Stimulated activated CD4-positive, alpha-beta T cell treated with anti-CD3 and anti-CD28 coated beads, Interleukin-2, amount 100 ng/mL, for 24 hours (primary cell): ENCODE data around the gene KRTAP10-9.
"Not testable (repeated sequence)": the region's sequence is repeated elsewhere in the genome, so short reads cannot be mapped to it uniquely, and the experiment has no call there.

Source experiments
- DNase-seq, 2 donors: peaks; one replicate each; pipeline ENCODE4 v3.0.0-alpha.2; 2020

Gene KRTAP10-9

GRCh38 chr21:44644878-44645277 lies 18.0 kb downstream of the KRTAP10-9 start:
- no peak for DNase-seq

DNA sequence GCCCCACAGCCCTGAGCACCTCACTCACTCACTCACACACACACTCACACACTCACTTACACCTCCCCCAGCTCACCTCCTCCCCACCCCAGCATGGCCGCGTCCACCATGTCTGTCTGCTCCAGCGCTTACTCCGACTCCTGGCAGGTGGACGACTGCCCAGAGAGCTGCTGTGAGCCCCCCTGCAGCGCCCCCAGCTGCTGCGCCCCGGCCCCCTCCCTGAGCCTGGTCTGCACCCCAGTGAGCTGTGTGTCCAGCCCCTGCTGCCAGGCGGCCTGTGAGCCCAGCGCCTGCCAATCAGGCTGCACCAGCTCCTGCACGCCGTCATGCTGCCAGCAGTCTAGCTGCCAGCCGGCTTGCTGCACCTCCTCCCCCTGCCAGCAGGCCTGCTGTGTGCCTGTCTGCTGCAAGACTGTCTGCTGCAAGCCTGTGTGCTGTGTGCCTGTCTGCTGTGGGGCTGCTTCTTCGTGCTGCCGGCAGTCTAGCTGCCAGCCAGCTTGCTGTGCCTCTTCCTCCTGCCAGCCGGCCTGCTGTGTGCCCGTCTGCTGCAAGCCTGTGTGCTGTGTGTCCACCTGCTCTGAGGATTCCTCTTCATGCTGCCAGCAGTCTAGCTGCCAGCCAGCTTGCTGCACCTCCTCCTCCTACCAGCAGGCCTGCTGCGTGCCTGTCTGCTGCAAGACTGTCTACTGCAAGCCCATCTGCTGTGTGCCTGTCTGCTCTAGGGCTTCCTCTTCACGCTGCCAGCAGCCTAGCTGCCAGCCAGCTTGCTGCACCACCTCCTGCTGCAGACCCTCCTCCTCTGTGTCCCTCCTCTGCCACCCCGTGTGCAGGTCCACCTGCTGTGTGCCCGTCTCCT lies 19.7 kb downstream of the KRTAP10-9 start, which contains the start of gene KRTAP10-11:
Gene KRTAP10-11, plus strand, starts transcription at position 49 of the 856 bp plus-strand sequence. Its CDS starts 45 bp downstream, at position 94.
- not testable (repeated sequence) for DNase-seq

GRCh38 chr21:44647222-44647552 lies 20.3 kb downstream of the KRTAP10-9 start:
- no peak for DNase-seq

DNA sequence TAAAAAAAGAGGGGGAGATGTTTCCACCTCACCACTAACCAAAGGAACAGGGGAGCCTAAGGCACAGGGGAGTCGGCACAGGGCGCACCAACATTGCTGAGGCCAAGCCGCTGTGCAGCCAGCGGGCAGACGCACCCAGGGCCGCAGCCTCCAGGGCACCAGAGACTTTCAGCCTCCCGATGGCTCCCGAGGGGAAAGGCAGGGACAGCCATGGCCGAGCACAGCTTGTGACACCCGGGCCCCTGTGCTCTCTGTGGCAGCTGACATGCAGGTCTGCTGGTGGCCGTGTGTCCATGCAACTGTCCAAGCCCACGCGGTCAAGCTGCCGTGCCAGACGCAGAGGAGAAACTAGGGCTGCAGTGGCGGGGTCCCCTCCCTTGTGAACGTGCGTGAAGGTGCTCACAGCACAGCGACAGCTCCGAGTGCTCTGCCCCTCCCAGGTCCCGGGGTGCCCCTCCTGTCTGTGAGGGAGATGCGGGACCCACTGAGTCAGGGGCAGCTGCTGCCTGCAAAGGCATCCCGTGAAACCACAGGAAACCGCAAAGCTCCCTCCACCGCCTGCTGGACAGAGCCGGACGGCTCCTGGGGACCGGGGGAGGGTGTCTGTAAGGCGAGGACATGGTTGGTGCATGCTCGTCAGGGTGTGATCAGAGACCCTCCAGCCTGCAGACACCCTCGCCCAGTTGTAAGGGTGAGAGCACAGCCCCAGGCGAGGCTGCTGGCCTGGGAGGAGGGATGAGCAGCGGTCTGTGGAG lies 21.8 kb downstream of the KRTAP10-9 start:
- no peak for DNase-seq

GRCh38 chr21:44649521-44650100 lies 22.7 kb downstream of the KRTAP10-9 start:
- no peak for DNase-seq

DNA sequence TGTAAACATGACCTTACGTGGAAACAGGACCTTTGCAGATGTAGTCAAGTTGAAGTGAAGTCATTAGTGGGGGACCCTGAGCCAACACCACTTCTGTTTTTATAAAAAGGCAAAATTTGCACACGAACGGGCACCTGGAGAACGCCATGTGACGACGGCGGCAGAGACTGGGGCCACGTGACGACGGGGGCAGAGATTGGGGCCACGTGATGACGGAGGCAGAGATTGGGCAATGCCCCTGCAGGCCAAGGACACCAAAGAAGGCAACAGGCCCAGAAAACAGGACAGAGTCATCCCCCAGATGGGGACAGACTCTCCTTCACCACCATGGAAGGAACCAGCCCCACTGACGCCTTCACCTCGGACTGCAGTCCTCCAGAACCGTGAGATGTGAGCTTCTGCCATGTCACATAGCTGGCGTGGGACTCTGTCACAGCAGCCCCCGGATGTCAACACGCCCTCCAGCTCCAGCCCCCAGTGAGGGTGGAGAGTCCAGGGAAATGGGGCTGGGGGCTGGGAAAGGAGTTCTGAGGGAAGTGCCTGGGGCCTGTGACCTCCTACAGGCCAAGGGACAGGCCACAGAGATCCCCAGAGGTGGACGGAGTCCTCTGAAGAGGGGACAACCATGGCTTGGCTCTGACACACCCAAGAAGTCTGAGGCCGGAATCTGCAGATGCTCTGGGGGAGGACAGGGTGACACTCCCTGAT lies 23.5 kb downstream of the KRTAP10-9 start:
- no peak for DNase-seq

- no peak for DNase-seq
Measured at GRCh38 chr21:44650973-44651675, 24.2 kb downstream of the KRTAP10-9 start.

DNA sequence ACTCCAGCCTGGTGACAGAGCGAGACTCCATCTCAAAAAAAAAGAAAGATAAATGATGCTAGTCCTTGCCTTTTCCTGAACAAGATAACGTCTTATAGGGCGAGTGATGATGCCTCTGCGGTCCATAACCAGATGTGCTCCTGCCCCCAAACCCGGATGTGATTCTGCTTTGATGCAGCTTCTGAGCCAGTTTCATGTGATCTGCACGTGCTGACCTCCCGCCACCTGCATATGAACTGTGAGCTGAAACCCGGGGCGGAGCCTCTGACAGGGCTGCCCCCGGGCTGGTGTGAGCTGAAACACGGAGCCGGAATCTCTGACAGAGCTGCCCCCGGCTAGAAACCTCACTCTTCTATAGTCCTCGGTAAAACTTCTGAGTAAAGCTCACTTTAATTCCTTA lies 26.2 kb downstream of the KRTAP10-9 start:
- no peak for DNase-seq

GRCh38 chr21:44653656-44654575 lies 27.0 kb downstream of the KRTAP10-9 start:
- DNase-seq, result peak; percentile 14 to 40

- DNase-seq, result no peak
Measured at GRCh38 chr21:44654576-44655175, 27.8 kb downstream of the KRTAP10-9 start, which contains the start of gene KRTAP12-4. Gene KRTAP12-4, minus strand, starts transcription at chr21:44654659. Its CDS starts 45 bp downstream, at chr21:44654614.

DNA sequence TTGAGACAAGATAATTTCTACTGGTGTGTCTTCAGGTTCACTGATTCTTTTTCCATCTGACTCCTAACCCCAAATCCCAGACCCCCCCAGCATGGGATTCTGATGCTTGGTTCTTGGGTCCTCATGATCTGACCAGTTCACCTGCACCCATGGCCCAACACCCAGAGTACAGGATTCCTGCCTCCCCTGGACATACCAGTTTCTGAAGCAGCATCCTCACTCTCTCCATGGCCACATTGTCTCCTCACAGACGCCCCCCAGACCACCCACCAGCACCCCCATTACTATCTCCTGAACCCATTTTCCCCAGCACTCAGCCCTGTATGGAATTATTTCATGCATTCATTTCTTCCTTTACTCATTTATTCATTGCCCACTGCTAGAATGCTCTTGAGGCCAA lies 30.0 kb downstream of the KRTAP10-9 start:
- no peak for DNase-seq

DNA sequence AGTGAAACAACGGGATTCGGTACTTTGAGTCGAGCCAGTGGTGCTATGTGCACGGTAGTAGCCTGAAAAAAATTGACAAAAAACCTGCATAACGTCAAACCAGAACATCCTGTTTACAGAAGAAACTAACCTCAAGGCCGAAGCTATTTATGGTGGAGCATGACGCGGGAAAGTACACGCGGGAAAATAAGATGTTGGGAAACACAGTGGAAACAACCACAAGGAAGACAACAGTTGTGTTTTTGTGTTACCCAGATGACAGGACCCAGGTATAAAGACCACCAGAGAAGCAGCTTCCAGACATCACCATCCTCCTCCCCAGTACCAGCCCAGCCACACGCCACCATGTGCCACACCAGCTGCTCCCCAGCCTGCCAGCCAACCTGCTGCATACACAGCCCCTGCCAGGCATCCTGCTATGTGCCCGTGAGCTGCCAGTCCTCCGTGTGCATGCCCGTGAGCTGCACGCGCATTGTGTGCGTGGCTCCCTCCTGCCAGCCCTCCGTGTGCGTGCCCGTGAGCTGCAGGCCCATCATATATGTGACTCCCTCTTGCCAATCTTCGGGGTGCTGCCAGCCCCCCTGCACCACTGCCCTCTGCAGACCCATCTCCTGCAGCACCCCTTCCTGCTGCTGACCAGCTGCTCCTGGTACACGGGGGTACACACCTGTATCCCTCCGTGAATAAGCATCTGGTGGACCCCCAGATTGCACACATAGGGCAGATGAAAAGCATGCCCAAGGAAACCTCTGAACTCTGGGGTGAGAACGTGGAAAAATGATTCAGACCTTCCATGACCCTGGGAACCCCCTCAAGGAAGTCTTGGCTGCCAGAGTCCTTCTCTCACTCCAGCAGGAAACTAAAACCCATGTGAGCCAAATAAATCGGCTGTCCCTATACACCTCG lies 31.0 kb downstream of the KRTAP10-9 start, which contains the start of gene KRTAP12-3:
Gene KRTAP12-3, plus strand, starts transcription at position 298 of the 906 bp plus-strand sequence. Its CDS starts 48 bp downstream, at position 346.
- no peak for DNase-seq

DNA sequence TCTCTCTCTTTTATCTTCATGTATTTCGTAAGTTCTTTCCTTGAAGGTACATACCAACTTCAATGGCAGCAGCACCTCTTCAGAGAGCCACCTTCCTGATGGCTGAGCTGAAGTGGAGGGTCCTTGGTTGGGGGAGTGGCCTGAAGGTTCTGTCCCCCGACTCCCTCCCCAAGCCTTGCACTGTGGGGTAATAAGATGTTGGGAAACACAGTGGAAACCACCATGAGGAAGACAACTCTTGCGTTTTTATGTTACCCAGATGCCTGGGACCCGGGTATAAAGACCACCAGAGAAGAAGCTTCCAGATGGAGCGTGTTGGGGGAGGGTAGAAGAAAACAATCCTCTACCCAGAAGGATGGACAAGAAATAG lies 31.6 kb downstream of the KRTAP10-9 start:
- DNase-seq, result no peak

DNA sequence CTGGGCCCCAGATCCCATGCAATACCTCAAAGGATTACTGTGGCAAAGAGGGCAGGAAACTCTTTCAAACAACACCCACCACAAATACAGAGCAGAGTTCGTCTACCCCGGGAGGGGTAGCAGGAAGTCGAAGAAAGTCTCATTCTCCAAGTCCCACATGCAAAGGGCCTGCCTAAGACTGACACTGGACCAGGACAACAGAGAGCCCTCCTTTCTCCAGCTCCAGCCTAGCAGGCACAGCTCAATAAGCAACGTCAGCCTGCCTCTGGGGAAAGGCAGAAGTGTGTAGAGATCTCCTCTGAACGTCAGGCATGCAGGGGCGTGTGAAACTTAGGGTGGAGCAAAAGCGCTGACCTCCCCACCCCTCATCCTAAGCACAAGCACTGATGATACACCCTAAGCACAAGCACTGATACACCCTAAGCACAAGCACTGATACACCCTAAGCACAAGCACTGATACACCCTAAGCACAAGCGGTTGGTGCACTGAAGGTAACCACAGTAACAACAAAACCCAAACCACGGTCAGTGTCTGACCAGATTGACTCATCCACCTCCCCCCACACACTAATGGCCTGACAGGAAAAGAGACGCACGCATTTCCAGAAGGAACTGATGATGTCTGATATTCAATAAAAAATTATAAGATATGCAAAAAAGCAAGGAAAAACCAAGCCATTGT lies 32.2 kb downstream of the KRTAP10-9 start:
- no peak for DNase-seq

GRCh38 chr21:44661567-44661966 lies 34.7 kb downstream of the KRTAP10-9 start:
- DNase-seq, result not testable (repeated sequence)

GRCh38 chr21:44664691-44665090 lies 37.8 kb downstream of the KRTAP10-9 start:
- no peak for DNase-seq

GRCh38 chr21:44666401-44667320 lies 39.8 kb downstream of the KRTAP10-9 start, which contains the start of gene KRTAP12-2:
Gene KRTAP12-2, minus strand, starts transcription at chr21:44666927. Its CDS starts 41 bp downstream, at chr21:44666886.
- DNase-seq, result no peak
